HCT116 (cell line): ENCODE data around the gene CENPP. TPM values are rescaled to one million over a fixed set of nuclear protein-coding genes. Genes with fewer than 3 reads are reported as not detected.

Experiments
- ATAC-seq: fragments of 200-7000 bp; cut with Tn5 transposase; 2 replicates; pipeline ENCODE4 v1.9.1; 2020; ENCODE audit warnings: mild to moderate bottlenecking, moderate library complexity
- BruUV-seq: library from RNA; stranded (reverse); fragments of 400-500 nt; replicated peaks from 2 replicates; lab custom pipeline; 2021; lab: Mats Ljungman, UMichigan
- CTCF ChIA-PET: fragments of 300-600 bp; sonication (Branson Sonifier 250); formaldehyde crosslinking; loops from one replicate; lab custom pipeline; 2021; ENCODE audit warnings: antibody characterized with exemption; lab: Charles Lee
- POLR2A ChIA-PET: fragments of 300-600, 350-600 bp; sonication (Branson Sonifier 250); formaldehyde crosslinking; loops from one replicate; lab custom pipeline; 2021; ENCODE audit warnings: antibody characterized with exemption; lab: Charles Lee
- RAD21 ChIA-PET, 2 experiments: fragments of 300-600 bp; sonication (Branson Sonifier 250); formaldehyde crosslinking; loops; one replicate each; lab custom pipeline; 2023; ENCODE audit warnings: low total read pairs in 2 of 2; ENCODE audit not compliant: uncharacterized antibody in 2 of 2, unreplicated experiment in 2 of 2, low non-redundant PET in 1 of 2; lab: Charles Lee
- DNase-seq: peaks from one replicate; pipeline ENCODE4 v3.0.0-alpha.2; 2010; ENCODE audit warnings: low read depth, low spot score
- H2AFZ ChIP-seq: fragments of 200-600 bp; shearing (Covaris generic), sonication (generic); 2 replicates; pipeline ENCODE4 v1.6.1; 2017; ENCODE audit warnings: low read depth, mixed run types, mixed read lengths, antibody characterized with exemption, low read length; ENCODE audit not compliant: poor library complexity, severe bottlenecking
- H3K27ac ChIP-seq: 2 replicates; pipeline ENCODE4 v1.5.1; 2012; ENCODE audit warnings: low read depth, low read length
- H3K27me3 ChIP-seq: fragments of 200-600 bp; sonication (generic); 2 replicates; pipeline ENCODE4 v1.6.1; 2016; ENCODE audit warnings: mixed run types, low read length, mixed read lengths; ENCODE audit not compliant: insufficient read depth
- H3K36me3 ChIP-seq, 2 experiments: fragments of 200-500 bp in 1 of 2; fragments of 200-600 bp in 1 of 2; sonication (Bioruptor generic) in 1 of 2; sonication (generic) in 1 of 2; 2 replicates each; pipeline versions ENCODE4 v1.5.1 to v1.6.1; 2014 to 2016; ENCODE audit warnings: low read length in 2 of 2, inconsistent platforms in 1 of 2, mixed read lengths in 1 of 2, mixed run types in 1 of 2; ENCODE audit not compliant: insufficient read depth in 2 of 2, control insufficient read depth in 1 of 2
- H3K4me1 ChIP-seq, 2 experiments: fragments of 200-600 bp in 1 of 2; sonication (generic) in 1 of 2; 2 replicates each; pipeline versions ENCODE4 v1.5.1 to v1.6.1; 2012 to 2017; ENCODE audit warnings: low read length in 2 of 2, inconsistent platforms in 1 of 2, mild to moderate bottlenecking in 1 of 2, mixed read lengths in 1 of 2, mixed run types in 1 of 2, moderate library complexity in 1 of 2; ENCODE audit not compliant: insufficient read depth in 2 of 2, control insufficient read depth in 1 of 2
- H3K4me2 ChIP-seq: fragments of 200-600 bp; sonication (generic); 2 replicates; pipeline ENCODE4 v1.6.1; 2017; ENCODE audit warnings: mixed run types, low read length, mixed read lengths
- H3K4me3 ChIP-seq, 2 experiments: fragments of 200-600 bp in 1 of 2; sonication (generic) in 1 of 2; replicated peaks in 1 of 2; 2 replicates each; pipeline ENCODE4 v1.5.1; 2011 to 2016; ENCODE audit warnings: low read length in 2 of 2, control low read depth in 1 of 2, low read depth in 1 of 2, mild to moderate bottlenecking in 1 of 2, mixed read lengths in 1 of 2, mixed run types in 1 of 2
- H3K79me2 ChIP-seq: fragments of 200-600 bp; sonication (generic); 2 replicates; pipeline ENCODE4 v1.6.1; 2017; ENCODE audit warnings: mild to moderate bottlenecking, mixed run types, low read length, moderate library complexity, mixed read lengths; ENCODE audit not compliant: insufficient read depth
- H3K9ac ChIP-seq: fragments of 200-600 bp; sonication (generic); 2 replicates; pipeline ENCODE4 v1.6.1; 2016; ENCODE audit warnings: low read length, mixed read lengths
- H3K9me2 ChIP-seq: fragments of 200-600 bp; sonication (generic), shearing (Covaris generic); 2 replicates; pipeline ENCODE4 v1.6.1; 2017; ENCODE audit warnings: mixed run types, mild to moderate bottlenecking, moderate library complexity; ENCODE audit not compliant: insufficient read depth
- H3K9me3 ChIP-seq, 2 experiments: fragments of 200-500 bp in 1 of 2; fragments of 200-600 bp in 1 of 2; sonication (Bioruptor generic) in 1 of 2; sonication (generic) in 1 of 2; 2 replicates each; pipeline ENCODE4 v1.6.1; 2014 to 2017; ENCODE audit warnings: low read length in 2 of 2, mixed read lengths in 2 of 2, inconsistent platforms in 1 of 2, low read depth in 1 of 2, mild to moderate bottlenecking in 1 of 2, mixed run types in 1 of 2, moderate library complexity in 1 of 2; ENCODE audit not compliant: control insufficient read depth in 1 of 2, insufficient read depth in 1 of 2
- H4K20me1 ChIP-seq: fragments of 200-600 bp; sonication (generic), shearing (Covaris generic); 2 replicates; pipeline ENCODE4 v1.6.1; 2017; ENCODE audit warnings: mixed run types, mild to moderate bottlenecking, moderate library complexity; ENCODE audit not compliant: insufficient read depth
- CBX3 ChIP-seq: IDR thresholded peaks from 2 replicates; pipeline ENCODE4 v1.6.1; 2012; ENCODE audit warnings: low read depth
- CEBPB ChIP-seq: IDR thresholded peaks from 2 replicates; pipeline ENCODE4 v1.6.1; 2012; ENCODE audit warnings: low read depth
- ELF1 ChIP-seq: IDR thresholded peaks from 2 replicates; pipeline ENCODE4 v1.6.1; 2012; ENCODE audit warnings: low read depth, borderline replicate concordance
- EZH2 ChIP-seq: fragments of 200-600 bp; sonication (generic); IDR thresholded peaks from 2 replicates; pipeline ENCODE4 v1.6.1; 2017; ENCODE audit warnings: antibody characterized with exemption, mixed run types
- FOSL1 ChIP-seq: IDR thresholded peaks from 2 replicates; pipeline ENCODE4 v1.6.1; 2012; ENCODE audit warnings: low read depth
- JUND ChIP-seq: IDR thresholded peaks from 2 replicates; pipeline ENCODE4 v1.6.1; 2012
- RAD21 ChIP-seq: IDR thresholded peaks from 2 replicates; pipeline ENCODE4 v1.6.1; 2012; ENCODE audit warnings: low read depth, mild to moderate bottlenecking
- SRF ChIP-seq: IDR thresholded peaks from 2 replicates; pipeline ENCODE4 v1.6.1; 2012; ENCODE audit warnings: low read depth
- ZFX ChIP-seq: fragments of 450-650 bp; IDR thresholded peaks from 2 replicates; pipeline ENCODE4 v1.6.1; 2017
- intact Hi-C: fragments of 100-400 bp; cut with micrococcal nuclease; formaldehyde crosslinking; loops from 2 replicates; pipeline ENCODE4 v1.10.0; 2022
- total RNA-seq: library from RNA; stranded (reverse); gene quantifications from one replicate; pipeline ENCODE4 v1.2.1, GENCODE V29; 2021; ENCODE audit not compliant: unreplicated experiment
- TF ChIP-seq, protein P1 (sequence below): IDR thresholded peaks from 2 replicates; pipeline ENCODE4 v1.6.1; 2012; ENCODE audit warnings: low read depth
- TF ChIP-seq, protein P2 (sequence below), 3 experiments: fragments of 200-600 bp in 1 of 3; sonication (generic) in 1 of 3; IDR thresholded peaks in 2 of 3; conservative IDR thresholded peaks in 1 of 3; 2 replicates each; pipeline ENCODE4 v1.5.1; 2012 to 2017; ENCODE audit warnings: low read depth in 2 of 3, low read length in 2 of 3, antibody characterized with exemption in 1 of 3, borderline replicate concordance in 1 of 3, control low read depth in 1 of 3, mild to moderate bottlenecking in 1 of 3, mixed read lengths in 1 of 3, mixed run types in 1 of 3, moderate library complexity in 1 of 3; ENCODE audit not compliant: insufficient read depth in 1 of 3

CENPP gene
- total RNA-seq, 1 experiment from 2014 or later, result 7.0 TPM

DNA sequence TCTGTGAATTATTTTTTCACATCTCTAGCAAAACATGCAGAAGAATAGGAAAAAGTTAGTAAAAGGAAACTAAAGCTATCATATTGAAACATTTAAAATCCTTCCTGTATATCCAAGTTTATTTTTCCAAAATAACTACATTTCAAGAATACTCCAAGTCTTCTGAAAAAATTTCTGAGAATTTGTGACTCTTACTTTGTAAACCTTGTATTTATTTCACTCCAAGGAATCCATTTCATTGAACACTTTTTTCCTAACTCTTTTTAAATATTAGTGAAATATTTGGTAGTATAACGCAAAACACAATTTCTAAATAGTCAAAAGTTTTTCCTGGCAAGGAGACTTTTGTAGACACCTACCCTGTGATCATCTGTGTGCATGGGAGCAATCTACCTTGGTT lies 190.8 kb downstream of the CENPP start:
- no peaks in the 10 kb centered on the region for H3K79me2 ChIP-seq
- RAD21 ChIA-PET, result no interaction called here
- no peaks in the 10 kb centered on the region for H3K27me3 ChIP-seq
- ATAC-seq, result no peak
- CTCF ChIA-PET, result no interaction called here
- DNase-seq, result no peak
- H3K9me3 ChIP-seq, result no peaks in the 10 kb centered on the region
- H3K9me2 ChIP-seq, result no peaks in the 10 kb centered on the region
- H4K20me1 ChIP-seq, result no peaks in the 10 kb centered on the region
- no peak overlapping the region for H2AFZ ChIP-seq
- no peak overlapping the region for H3K4me2 ChIP-seq
- intact Hi-C loops, result no loop called here
- no peaks in the 10 kb centered on the region for H3K4me1 ChIP-seq
- BruUV-seq, result no TSS peak
- TF ChIP-seq CEBPB (no peak), EZH2 (no peak), ZFX (no peak), SRF (no peak), JUND (no peak), FOSL1 (no peak), CBX3 (no peak), RAD21 (no peak), ELF1 (no peak)
- TF ChIP-seq, protein P1, sequence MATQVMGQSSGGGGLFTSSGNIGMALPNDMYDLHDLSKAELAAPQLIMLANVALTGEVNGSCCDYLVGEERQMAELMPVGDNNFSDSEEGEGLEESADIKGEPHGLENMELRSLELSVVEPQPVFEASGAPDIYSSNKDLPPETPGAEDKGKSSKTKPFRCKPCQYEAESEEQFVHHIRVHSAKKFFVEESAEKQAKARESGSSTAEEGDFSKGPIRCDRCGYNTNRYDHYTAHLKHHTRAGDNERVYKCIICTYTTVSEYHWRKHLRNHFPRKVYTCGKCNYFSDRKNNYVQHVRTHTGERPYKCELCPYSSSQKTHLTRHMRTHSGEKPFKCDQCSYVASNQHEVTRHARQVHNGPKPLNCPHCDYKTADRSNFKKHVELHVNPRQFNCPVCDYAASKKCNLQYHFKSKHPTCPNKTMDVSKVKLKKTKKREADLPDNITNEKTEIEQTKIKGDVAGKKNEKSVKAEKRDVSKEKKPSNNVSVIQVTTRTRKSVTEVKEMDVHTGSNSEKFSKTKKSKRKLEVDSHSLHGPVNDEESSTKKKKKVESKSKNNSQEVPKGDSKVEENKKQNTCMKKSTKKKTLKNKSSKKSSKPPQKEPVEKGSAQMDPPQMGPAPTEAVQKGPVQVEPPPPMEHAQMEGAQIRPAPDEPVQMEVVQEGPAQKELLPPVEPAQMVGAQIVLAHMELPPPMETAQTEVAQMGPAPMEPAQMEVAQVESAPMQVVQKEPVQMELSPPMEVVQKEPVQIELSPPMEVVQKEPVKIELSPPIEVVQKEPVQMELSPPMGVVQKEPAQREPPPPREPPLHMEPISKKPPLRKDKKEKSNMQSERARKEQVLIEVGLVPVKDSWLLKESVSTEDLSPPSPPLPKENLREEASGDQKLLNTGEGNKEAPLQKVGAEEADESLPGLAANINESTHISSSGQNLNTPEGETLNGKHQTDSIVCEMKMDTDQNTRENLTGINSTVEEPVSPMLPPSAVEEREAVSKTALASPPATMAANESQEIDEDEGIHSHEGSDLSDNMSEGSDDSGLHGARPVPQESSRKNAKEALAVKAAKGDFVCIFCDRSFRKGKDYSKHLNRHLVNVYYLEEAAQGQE, result no peak
- TF ChIP-seq, protein P2, sequence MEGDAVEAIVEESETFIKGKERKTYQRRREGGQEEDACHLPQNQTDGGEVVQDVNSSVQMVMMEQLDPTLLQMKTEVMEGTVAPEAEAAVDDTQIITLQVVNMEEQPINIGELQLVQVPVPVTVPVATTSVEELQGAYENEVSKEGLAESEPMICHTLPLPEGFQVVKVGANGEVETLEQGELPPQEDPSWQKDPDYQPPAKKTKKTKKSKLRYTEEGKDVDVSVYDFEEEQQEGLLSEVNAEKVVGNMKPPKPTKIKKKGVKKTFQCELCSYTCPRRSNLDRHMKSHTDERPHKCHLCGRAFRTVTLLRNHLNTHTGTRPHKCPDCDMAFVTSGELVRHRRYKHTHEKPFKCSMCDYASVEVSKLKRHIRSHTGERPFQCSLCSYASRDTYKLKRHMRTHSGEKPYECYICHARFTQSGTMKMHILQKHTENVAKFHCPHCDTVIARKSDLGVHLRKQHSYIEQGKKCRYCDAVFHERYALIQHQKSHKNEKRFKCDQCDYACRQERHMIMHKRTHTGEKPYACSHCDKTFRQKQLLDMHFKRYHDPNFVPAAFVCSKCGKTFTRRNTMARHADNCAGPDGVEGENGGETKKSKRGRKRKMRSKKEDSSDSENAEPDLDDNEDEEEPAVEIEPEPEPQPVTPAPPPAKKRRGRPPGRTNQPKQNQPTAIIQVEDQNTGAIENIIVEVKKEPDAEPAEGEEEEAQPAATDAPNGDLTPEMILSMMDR (IDR thresholded peaks at IDR 0.05 in 2 of 3, conservative IDR thresholded peaks at IDR 0.05 in 1 of 3; ENCODE audit: borderline replicate concordance in 1 of 3, insufficient read depth in 1 of 3, low read depth in 2 of 3, low read length in 2 of 3), result no peak
- TF ChIP-seq, all 23 proteins: peak for 0
- Histone ChIP-seq H3K27ac (no peak overlapping the region), H3K9ac (no peak overlapping the region), H3K4me3 (no peak overlapping the region), H3K36me3 (no peaks in the 10 kb centered on the region)
- POLR2A ChIA-PET, result no interaction called here
